Fibroblast of the aortic adventitia (primary cell): Measurements from ENCODE around the gene HNRNPF. TPM values are rescaled to one million over a fixed set of nuclear protein-coding genes. Genes with fewer than 3 reads are reported as not detected.
"Not testable (repeated sequence)": the region's sequence is repeated elsewhere in the genome, so short reads cannot be mapped to it uniquely, and the experiment has no call there.

ENCODE experiments used
- DNase-seq: peaks from one replicate; pipeline ENCODE4 v3.0.0-alpha.2; 2010; ENCODE audit warnings: low read depth
- H3K4me3 ChIP-seq: 2 replicates; pipeline ENCODE4 v1.5.1; 2011; ENCODE audit warnings: low read depth, mild to moderate bottlenecking, control low read depth, low read length, moderate library complexity
- CTCF ChIP-seq: IDR thresholded peaks from 2 replicates; pipeline ENCODE4 v1.5.1; 2011; ENCODE audit warnings: mild to moderate bottlenecking, low read length, control low read depth, inconsistent platforms; ENCODE audit not compliant: insufficient read depth
- total RNA-seq: library from RNA; depleted of rRNA; stranded (reverse); fragments of >200 nt; gene quantifications from 2 replicates; pipeline ENCODE4 v1.2.3, GENCODE V29; 2012; ENCODE audit warnings: low replicate concordance

HNRNPF gene
- total RNA-seq, 1 donor: 196 TPM

- H3K4me3 ChIP-seq: no peak overlapping the region
- DNase-seq: no peak
- no peak for TF ChIP-seq CTCF
Observed at GRCh38 chr10:43341450-43341849, 67.5 kb downstream of the HNRNPF start.

GRCh38 chr10:43340619-43341018 lies 68.4 kb downstream of the HNRNPF start:
- no peak overlapping the region for H3K4me3 ChIP-seq
- no peak for DNase-seq
- TF ChIP-seq CTCF: no peak

- TF ChIP-seq CTCF: no peak
- no peak for DNase-seq
- H3K4me3 ChIP-seq: no peak overlapping the region
Observed at GRCh38 chr10:43340101-43340500, 68.9 kb downstream of the HNRNPF start.

GRCh38 chr10:43339136-43339535 lies 69.8 kb downstream of the HNRNPF start:
- DNase-seq: no peak

GRCh38 chr10:43338117-43338516 lies 70.9 kb downstream of the HNRNPF start:
- H3K4me3 ChIP-seq: no peak overlapping the region
- no peak for TF ChIP-seq CTCF
- no peak for DNase-seq

More at GRCh38 chr10:43339136-43339535, 69.8 kb downstream of the HNRNPF start:
- TF ChIP-seq CTCF: no peak
- no peak overlapping the region for H3K4me3 ChIP-seq

GRCh38 chr10:43337536-43337935 lies 71.5 kb downstream of the HNRNPF start:
- not testable (repeated sequence) for H3K4me3 ChIP-seq, DNase-seq

GRCh38 chr10:43336641-43337318 lies 72.2 kb downstream of the HNRNPF start:
- DNase-seq: no peak
- no peak for TF ChIP-seq CTCF

More at GRCh38 chr10:43336641-43337318, 72.2 kb downstream of the HNRNPF start:
- H3K4me3 ChIP-seq: no peak overlapping the region
